GM12801 (cell line): ENCODE data around the gene BRSK2.

Experiments used
- TF ChIP-seq, protein P1 (sequence below): IDR thresholded peaks from one replicate; pipeline ENCODE4 v1.5.1; 2011; ENCODE audit warnings: control low read depth; ENCODE audit not compliant: insufficient read length; ENCODE audit errors: extremely low read depth

BRSK2 gene

DNA sequence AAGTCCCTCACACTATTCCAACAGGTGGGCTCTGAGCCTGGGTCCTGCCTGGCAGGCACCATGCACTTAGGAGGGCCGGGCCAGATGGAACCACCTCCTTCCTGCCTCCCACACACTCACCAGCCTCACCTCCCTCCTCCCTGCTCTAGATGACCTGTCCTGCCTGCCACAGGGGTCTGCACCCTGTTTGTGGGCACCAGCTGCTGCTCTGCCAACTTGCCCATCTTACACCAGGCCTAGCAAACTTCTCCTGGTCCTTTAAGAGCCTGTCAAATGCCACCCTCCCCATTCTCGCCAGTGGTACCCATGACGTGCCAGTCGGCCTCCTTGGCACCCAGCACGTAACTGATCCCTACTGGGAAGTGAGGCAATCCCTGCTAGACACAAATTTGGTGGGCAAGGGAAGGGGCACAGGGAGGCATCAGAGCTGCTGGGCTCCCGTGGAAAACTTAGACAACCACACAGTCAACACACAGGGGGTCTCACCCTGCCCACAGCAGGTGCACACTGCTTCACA, 93.8 kb downstream of the BRSK2 start:
- TF ChIP-seq, protein P1, sequence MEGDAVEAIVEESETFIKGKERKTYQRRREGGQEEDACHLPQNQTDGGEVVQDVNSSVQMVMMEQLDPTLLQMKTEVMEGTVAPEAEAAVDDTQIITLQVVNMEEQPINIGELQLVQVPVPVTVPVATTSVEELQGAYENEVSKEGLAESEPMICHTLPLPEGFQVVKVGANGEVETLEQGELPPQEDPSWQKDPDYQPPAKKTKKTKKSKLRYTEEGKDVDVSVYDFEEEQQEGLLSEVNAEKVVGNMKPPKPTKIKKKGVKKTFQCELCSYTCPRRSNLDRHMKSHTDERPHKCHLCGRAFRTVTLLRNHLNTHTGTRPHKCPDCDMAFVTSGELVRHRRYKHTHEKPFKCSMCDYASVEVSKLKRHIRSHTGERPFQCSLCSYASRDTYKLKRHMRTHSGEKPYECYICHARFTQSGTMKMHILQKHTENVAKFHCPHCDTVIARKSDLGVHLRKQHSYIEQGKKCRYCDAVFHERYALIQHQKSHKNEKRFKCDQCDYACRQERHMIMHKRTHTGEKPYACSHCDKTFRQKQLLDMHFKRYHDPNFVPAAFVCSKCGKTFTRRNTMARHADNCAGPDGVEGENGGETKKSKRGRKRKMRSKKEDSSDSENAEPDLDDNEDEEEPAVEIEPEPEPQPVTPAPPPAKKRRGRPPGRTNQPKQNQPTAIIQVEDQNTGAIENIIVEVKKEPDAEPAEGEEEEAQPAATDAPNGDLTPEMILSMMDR: no peak

DNA sequence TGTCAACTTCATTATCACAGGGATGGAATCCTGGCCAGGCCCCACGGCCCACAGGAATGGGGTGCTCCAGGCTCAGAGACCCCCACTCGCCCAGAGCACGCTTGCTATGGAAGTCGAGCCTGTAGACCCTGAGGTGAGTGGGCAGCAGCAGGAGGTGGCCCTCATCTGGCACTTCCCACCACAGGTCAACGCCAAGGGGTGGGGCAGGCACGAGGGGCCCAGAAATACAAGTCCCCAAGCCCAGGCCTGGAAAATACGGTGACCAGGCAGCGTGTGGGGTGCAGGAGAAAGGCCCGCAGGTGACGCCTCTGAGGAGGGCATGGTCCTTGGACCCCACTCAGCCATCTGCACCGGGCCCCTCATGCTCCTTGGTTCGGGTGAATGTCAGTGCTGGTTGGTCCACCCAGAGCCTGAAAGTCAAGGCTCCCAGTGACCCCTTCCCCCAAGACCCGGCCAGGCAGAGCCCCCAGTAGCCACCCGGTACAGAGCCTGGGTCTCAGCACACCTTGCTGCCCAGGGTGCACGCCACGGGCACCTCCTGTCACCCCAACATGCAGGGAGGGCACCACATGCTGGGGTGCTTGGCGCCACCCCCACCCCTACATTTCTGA, 94.4 kb downstream of the BRSK2 start:
- TF ChIP-seq, protein P1: no peak

DNA sequence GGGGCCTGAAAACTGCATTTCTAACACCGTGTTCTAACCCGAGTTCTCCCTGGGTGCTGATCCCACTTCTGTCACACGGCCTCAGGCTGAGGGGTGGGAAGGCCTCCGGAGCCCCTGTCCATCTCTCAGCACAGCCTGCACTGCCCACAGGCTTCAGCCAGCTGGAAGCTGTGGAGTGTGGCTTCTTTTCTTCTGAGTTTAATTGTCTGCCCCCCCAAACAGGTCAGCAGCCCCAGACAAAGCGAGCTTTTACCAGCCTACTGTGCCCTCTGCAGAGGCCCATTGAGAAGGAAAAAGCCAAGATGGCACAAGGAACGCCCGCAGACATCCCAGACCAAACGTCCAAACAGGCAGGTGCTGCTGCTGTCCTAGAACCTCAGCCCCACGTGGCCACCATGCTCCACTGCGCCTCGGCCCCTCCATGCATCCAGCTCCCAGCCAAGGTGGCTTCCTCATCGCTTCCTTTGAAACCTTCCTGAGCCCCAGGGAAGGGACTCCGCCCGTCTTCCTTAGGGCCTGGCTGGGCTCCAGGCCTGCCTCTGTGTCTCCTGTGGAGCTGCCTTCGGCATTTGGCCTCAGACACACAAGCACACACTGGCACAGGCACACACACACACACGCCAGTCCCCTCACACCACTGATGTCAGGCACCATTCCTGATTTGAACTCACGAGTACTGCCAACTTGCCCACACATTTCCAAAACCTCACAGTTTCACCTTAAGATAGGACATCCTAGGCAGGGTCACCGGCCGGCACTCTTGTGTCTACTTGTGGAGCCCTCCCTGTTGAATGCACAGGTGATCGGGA, 95.2 kb downstream of the BRSK2 start:
- TF ChIP-seq, protein P1: no peak

DNA sequence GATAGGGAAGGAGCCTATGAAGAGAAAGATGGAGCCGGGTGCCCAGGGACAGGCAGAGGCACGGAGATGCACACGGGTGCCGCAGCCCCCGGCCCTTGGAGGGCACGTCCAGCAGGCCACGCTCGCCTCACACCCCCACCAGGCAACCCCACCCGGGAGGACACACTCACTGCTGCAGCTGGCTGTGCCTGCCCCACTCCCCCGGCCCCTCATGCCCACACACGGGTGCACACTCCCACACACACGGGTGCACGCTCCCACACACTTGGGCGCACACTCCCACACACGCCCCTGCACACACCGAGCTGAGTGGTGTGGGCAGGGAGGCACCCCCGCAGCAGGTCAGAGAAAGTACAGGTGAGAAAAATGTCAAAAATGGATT, 95.8 kb downstream of the BRSK2 start:
- TF ChIP-seq, protein P1: no peak

DNA sequence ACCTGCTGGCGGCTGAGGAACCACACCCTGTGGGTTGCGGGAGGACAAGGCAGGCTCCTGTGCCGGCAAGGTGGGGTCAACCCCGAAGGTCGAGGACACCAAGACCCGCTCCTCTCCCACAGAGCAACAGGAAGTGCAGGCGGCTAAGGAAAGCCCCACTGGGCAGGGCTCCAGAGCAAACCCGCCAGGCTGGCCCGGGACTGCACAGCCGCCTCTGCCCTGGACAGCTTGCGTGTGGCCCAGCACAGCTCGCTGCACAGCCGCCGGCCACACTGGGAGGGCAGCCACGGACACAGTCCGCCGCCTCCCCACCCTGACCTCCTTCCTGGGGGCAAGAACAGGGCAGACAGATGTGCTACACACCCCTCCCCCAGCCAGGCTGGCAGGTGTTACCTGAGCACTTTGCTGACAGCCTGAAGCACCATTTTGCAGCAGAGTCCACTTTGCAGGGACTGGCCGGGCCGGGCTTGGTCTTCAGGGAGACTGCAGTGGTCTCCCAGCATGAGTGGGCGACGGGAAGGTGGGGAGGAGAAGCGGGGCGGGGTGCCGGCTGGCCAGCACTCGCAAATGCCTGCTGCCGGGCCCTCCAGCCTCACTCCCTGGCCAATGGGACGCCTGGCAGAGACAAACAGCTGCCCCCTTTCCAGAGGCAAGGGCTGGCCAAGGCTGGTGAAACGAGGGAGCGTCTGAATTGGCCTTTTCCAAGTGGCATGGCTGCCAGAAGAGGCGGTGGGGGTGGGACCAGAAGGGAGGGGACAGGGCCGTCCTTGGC, 96.5 kb downstream of the BRSK2 start, which contains the start of gene MOB2:
TSS of gene MOB2 (minus strand) at position 726 of the 772 bp plus-strand sequence. CDS start at position 503, 223 bp downstream.
- TF ChIP-seq, protein P1: no peak

DNA sequence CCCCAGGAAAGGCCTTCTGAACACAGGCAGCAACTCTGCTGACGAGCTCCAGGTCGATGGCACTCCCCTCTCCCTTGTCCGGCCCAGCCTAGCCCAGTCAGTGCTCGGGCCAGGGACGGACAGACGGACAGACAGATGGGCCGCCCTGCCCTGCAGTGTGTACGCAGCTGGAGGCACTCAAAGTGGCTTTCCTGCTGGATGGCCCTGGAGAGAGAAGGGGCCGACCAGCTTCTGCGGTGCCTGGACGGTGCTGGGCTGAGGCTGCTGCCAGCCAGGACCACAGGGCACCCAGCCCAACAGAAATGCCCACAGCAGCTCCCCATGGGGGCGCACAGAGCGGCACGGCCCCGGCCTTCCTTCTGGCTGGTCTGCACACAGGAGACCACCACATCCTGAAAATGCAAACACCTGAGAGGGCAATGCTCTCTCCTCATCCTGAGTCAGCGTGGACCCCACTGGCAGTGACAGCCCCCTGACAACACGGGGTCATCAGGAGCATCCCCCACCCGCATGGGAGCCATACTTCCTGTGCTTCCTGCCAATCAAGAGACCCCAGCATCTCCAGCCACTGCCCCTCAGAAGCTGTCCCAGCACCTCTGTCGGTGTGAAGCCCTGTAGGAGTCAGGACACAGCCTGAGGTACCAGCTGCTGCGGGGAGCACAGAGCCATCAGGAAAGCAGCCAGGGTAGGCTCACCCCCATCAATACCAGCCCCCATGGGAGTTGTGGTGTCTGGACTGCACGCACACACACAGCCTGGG, 97.5 kb downstream of the BRSK2 start:
- TF ChIP-seq, protein P1: no peak
